ENCODE measurements around the gene AMIGO1. TPM values are rescaled to one million over a fixed set of nuclear protein-coding genes. Genes with fewer than 3 reads are reported as not detected.

Gene AMIGO1
- total and polyA plus RNA-seq, 10 of the 15 experiments (the other 5 are each of a cell fraction or from before 2014, with no cell fraction given): 0.02 to 0.28 (median 0.08) TPM; not detected in 1

GRCh38 chr1:109493805-109494539 lies 15.6 kb downstream of the AMIGO1 start, which contains the start of gene CYB561D1 (continued):
- no peak; the same call in 1 of the 2 replicates for TF ChIP-seq SMAD5 (IDR thresholded peaks at IDR 0.05; ENCODE audit: low read depth)
- TF ChIP-seq, protein P1, sequence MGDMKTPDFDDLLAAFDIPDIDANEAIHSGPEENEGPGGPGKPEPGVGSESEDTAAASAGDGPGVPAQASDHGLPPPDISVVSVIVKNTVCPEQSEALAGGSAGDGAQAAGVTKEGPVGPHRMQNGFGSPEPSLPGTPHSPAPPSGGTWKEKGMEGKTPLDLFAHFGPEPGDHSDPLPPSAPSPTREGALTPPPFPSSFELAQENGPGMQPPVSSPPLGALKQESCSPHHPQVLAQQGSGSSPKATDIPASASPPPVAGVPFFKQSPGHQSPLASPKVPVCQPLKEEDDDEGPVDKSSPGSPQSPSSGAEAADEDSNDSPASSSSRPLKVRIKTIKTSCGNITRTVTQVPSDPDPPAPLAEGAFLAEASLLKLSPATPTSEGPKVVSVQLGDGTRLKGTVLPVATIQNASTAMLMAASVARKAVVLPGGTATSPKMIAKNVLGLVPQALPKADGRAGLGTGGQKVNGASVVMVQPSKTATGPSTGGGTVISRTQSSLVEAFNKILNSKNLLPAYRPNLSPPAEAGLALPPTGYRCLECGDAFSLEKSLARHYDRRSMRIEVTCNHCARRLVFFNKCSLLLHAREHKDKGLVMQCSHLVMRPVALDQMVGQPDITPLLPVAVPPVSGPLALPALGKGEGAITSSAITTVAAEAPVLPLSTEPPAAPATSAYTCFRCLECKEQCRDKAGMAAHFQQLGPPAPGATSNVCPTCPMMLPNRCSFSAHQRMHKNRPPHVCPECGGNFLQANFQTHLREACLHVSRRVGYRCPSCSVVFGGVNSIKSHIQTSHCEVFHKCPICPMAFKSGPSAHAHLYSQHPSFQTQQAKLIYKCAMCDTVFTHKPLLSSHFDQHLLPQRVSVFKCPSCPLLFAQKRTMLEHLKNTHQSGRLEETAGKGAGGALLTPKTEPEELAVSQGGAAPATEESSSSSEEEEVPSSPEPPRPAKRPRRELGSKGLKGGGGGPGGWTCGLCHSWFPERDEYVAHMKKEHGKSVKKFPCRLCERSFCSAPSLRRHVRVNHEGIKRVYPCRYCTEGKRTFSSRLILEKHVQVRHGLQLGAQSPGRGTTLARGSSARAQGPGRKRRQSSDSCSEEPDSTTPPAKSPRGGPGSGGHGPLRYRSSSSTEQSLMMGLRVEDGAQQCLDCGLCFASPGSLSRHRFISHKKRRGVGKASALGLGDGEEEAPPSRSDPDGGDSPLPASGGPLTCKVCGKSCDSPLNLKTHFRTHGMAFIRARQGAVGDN (IDR thresholded peaks at IDR 0.05): no peak
- peak; percentile 50; the same call in 1 of the 2 replicates for TF ChIP-seq HCFC1 (IDR thresholded peaks at IDR 0.05; ENCODE audit: low read length)
- TF ChIP-seq EZH2 (IDR thresholded peaks at IDR 0.05; ENCODE audit: borderline replicate concordance, control insufficient read depth, low read depth, low read length): no peak
- peak; percentile 97 for TF ChIP-seq NKRF (conservative IDR thresholded peaks at IDR 0.05)
- TF ChIP-seq, protein P2, sequence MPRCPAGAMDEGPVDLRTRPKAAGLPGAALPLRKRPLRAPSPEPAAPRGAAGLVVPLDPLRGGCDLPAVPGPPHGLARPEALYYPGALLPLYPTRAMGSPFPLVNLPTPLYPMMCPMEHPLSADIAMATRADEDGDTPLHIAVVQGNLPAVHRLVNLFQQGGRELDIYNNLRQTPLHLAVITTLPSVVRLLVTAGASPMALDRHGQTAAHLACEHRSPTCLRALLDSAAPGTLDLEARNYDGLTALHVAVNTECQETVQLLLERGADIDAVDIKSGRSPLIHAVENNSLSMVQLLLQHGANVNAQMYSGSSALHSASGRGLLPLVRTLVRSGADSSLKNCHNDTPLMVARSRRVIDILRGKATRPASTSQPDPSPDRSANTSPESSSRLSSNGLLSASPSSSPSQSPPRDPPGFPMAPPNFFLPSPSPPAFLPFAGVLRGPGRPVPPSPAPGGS (IDR thresholded peaks at IDR 0.05; ENCODE audit: borderline replicate concordance, insufficient read depth, low read depth, low read length, poor library complexity, severe bottlenecking): no peak
- peak; percentile 42 for TF ChIP-seq RELA (IDR thresholded peaks at IDR 0.05; ENCODE audit: borderline replicate concordance, partially characterized antibody)
- no peak for TF ChIP-seq CUX1 (IDR thresholded peaks at IDR 0.05; ENCODE audit: insufficient replicate concordance, low read depth, low read length)
- TF ChIP-seq CBX3 (IDR thresholded peaks at IDR 0.05; ENCODE audit: borderline replicate concordance, low read depth): no peak
- peak; percentile 68; the same call in 1 of the 2 replicates for TF ChIP-seq SIN3A (IDR thresholded peaks at IDR 0.05; ENCODE audit: low read depth, low read length)
- 0 out of 2 replicates have a peak, but pooled peaks have one; percentile 83 for TF ChIP-seq STAT1 (conservative IDR thresholded peaks at IDR 0.05)
- no peak for TF ChIP-seq SPI1 (IDR thresholded peaks at IDR 0.05; ENCODE audit: borderline replicate concordance, insufficient read depth, low read depth, low read length)
- peak; percentile 70 for TF ChIP-seq BACH1 (IDR thresholded peaks at IDR 0.05; ENCODE audit: borderline replicate concordance)
- peak; percentile 81; the same call in 1 of the 2 replicates for TF ChIP-seq TARDBP (IDR thresholded peaks at IDR 0.05; ENCODE audit: borderline replicate concordance)
- no peak; the same call in 1 of the 2 replicates for TF ChIP-seq CREB1 (IDR thresholded peaks at IDR 0.05; ENCODE audit: low read depth)
